ENCODE results near the gene TNFSF18. TPM values are rescaled to one million over a fixed set of nuclear protein-coding genes. Genes with fewer than 3 reads are reported as not detected.

The TNFSF18 gene
- total RNA-seq, 1 donor from 2014 or later: 0.24 TPM

GRCh38 chr1:173039626-173040025 is 11.1 kb downstream of the TNFSF18 start:
- DNase-seq: no peak
- ATAC-seq: no peak
- Histone ChIP-seq H3K27me3 (ENCODE audit: low read depth) (no peaks in the 10 kb centered on the region), H3K9me3 (no peaks in the 10 kb centered on the region), H3K27ac (no peak overlapping the region), H3K4me1 (no peaks in the 10 kb centered on the region), H3K4me3 (no peak overlapping the region), H3K36me3 (no peaks in the 10 kb centered on the region)
- no peak for TF ChIP-seq CTCF (IDR thresholded peaks at IDR 0.05)
- intact Hi-C loops (cut with DNase I): no loop called here

- H3K4me1 ChIP-seq: no peaks in the 10 kb centered on the region
- DNase-seq (no peak), ATAC-seq (peak in 1 of 2 donors; percentile 18)
- no peaks in the 10 kb centered on the region for H3K27me3 ChIP-seq (ENCODE audit: low read depth)
- no peak overlapping the region for H3K27ac ChIP-seq
- TF ChIP-seq CTCF (IDR thresholded peaks at IDR 0.05): no peak
- intact Hi-C loops (cut with DNase I): no loop called here
- H3K9me3 ChIP-seq: no peaks in the 10 kb centered on the region
- no peak overlapping the region for H3K4me3 ChIP-seq
- H3K36me3 ChIP-seq: no peaks in the 10 kb centered on the region
Observed at GRCh38 chr1:173038875-173039554, 11.7 kb downstream of the TNFSF18 start.

GRCh38 chr1:173024543-173024942 is 26.2 kb downstream of the TNFSF18 start:
- intact Hi-C loops (cut with DNase I): no loop called here
- Histone ChIP-seq H3K4me3 (no peak overlapping the region), H3K36me3 (no peaks in the 10 kb centered on the region), H3K4me1 (no peaks in the 10 kb centered on the region), H3K27ac (no peak overlapping the region), H3K27me3 (ENCODE audit: low read depth) (no peaks in the 10 kb centered on the region), H3K9me3 (peaks cover 7% of the 10 kb centered on the region)
- no peak for DNase-seq
- no peak for TF ChIP-seq CTCF (IDR thresholded peaks at IDR 0.05)
- ATAC-seq: no peak

GRCh38 chr1:173023343-173023742 is 27.4 kb downstream of the TNFSF18 start:
- intact Hi-C loops (cut with DNase I): no loop called here
- H3K4me1 ChIP-seq: no peaks in the 10 kb centered on the region
- no peak for ATAC-seq

GRCh38 chr1:173020138-173020750 is 30.5 kb downstream of the TNFSF18 start:
- TF ChIP-seq CTCF (IDR thresholded peaks at IDR 0.05): no peak
- Histone ChIP-seq H3K9me3 (peaks cover 1% of the 10 kb centered on the region), H3K4me1 (no peaks in the 10 kb centered on the region), H3K4me3 (no peak overlapping the region), H3K27me3 (ENCODE audit: low read depth) (no peaks in the 10 kb centered on the region), H3K27ac (no peak overlapping the region), H3K36me3 (no peaks in the 10 kb centered on the region)
- DNase-seq (no peak), ATAC-seq (no peak)
- intact Hi-C loops (cut with DNase I): no loop called here

More at GRCh38 chr1:173023343-173023742, 27.4 kb downstream of the TNFSF18 start:
- no peaks in the 10 kb centered on the region for H3K36me3 ChIP-seq
- no peak for DNase-seq
- no peak for TF ChIP-seq CTCF (IDR thresholded peaks at IDR 0.05)
- H3K27ac ChIP-seq: no peak overlapping the region
- peaks cover 7% of the 10 kb centered on the region for H3K9me3 ChIP-seq
- H3K27me3 ChIP-seq (ENCODE audit: low read depth): no peaks in the 10 kb centered on the region
- H3K4me3 ChIP-seq: no peak overlapping the region

All from lower lobe of right lung (tissue), 2 donors.